Type B pancreatic cell (in vitro differentiated cells): Measurements from ENCODE around the gene TMEM229B. TPM values are rescaled to one million over a fixed set of nuclear protein-coding genes. Genes with fewer than 3 reads are reported as not detected.

Source experiments
- DNase-seq: peaks from one replicate; pipeline ENCODE4 v3.0.0; 2021; ENCODE audit warnings: mixed read lengths; ENCODE audit not compliant: unreplicated experiment; ENCODE audit errors: extremely low spot score
- H3K27ac Mint-ChIP-seq: 2 replicates; pipeline ENCODE4 v1.8.0; 2021; ENCODE audit warnings: mild to moderate bottlenecking, mixed read lengths
- H3K27me3 Mint-ChIP-seq: 2 replicates; pipeline ENCODE4 v1.8.0; 2021; ENCODE audit warnings: mixed read lengths
- H3K36me3 Mint-ChIP-seq: 2 replicates; pipeline ENCODE4 v1.8.0; 2021; ENCODE audit warnings: mixed read lengths
- H3K4me1 Mint-ChIP-seq: one replicate; pipeline ENCODE4 v1.8.0; 2021; ENCODE audit warnings: mixed read lengths; ENCODE audit not compliant: unreplicated experiment
- H3K4me3 Mint-ChIP-seq: 2 replicates; pipeline ENCODE4 v1.8.0; 2021; ENCODE audit warnings: mild to moderate bottlenecking, mixed read lengths
- H3K9me3 Mint-ChIP-seq: 2 replicates; pipeline ENCODE4 v1.8.0; 2021; ENCODE audit warnings: mixed read lengths
- CTCF ChIP-seq: fragments of 200-600 bp; sonication (generic); conservative IDR thresholded peaks from 2 replicates; pipeline ENCODE4 v1.5.0; 2021; ENCODE audit warnings: antibody characterized with exemption, mild to moderate bottlenecking
- total RNA-seq: library from RNA; stranded (reverse); gene quantifications from 2 replicates; pipeline ENCODE4 v1.2.1, GENCODE V29; 2021; ENCODE audit warnings: low replicate concordance

The TMEM229B gene
- total RNA-seq, 1 donor from 2014 or later: 2.1 TPM

GRCh38 chr14:67478800-67479084 lies 9.8 kb downstream of the TMEM229B start:
- Mint-ChIP-seq H3K9me3 (no peaks in the 10 kb centered on the region), H3K4me1 (peaks cover 7% of the 10 kb centered on the region), H3K27me3 (no peaks in the 10 kb centered on the region), H3K36me3 (no peaks in the 10 kb centered on the region), H3K4me3 (no peak overlapping the region), H3K27ac (no peak overlapping the region)
- no peak for TF ChIP-seq CTCF
- no peak for DNase-seq

- no peak overlapping the region for H3K4me3 Mint-ChIP-seq
- no peaks in the 10 kb centered on the region for H3K9me3 Mint-ChIP-seq
- DNase-seq: no peak
- no peak overlapping the region for H3K27ac Mint-ChIP-seq
- no peak for TF ChIP-seq CTCF
- no peaks in the 10 kb centered on the region for H3K27me3 Mint-ChIP-seq
- H3K36me3 Mint-ChIP-seq: no peaks in the 10 kb centered on the region
- peaks cover 7% of the 10 kb centered on the region for H3K4me1 Mint-ChIP-seq
Observed at GRCh38 chr14:67477926-67478799, 10.4 kb downstream of the TMEM229B start.

GRCh38 chr14:67474366-67474765 lies 14.2 kb downstream of the TMEM229B start:
- Mint-ChIP-seq H3K4me1 (no peaks in the 10 kb centered on the region), H3K36me3 (no peaks in the 10 kb centered on the region), H3K9me3 (no peaks in the 10 kb centered on the region), H3K27ac (no peak overlapping the region), H3K27me3 (no peaks in the 10 kb centered on the region), H3K4me3 (no peak overlapping the region)
- no peak for TF ChIP-seq CTCF
- no peak for DNase-seq

- no peaks in the 10 kb centered on the region for H3K9me3 Mint-ChIP-seq
- TF ChIP-seq CTCF: no peak
- H3K4me1 Mint-ChIP-seq: no peaks in the 10 kb centered on the region
- DNase-seq: no peak
- no peaks in the 10 kb centered on the region for H3K27me3 Mint-ChIP-seq
- no peak overlapping the region for H3K27ac Mint-ChIP-seq
- H3K4me3 Mint-ChIP-seq: no peak overlapping the region
- no peaks in the 10 kb centered on the region for H3K36me3 Mint-ChIP-seq
Observed at GRCh38 chr14:67473290-67474082, 15.0 kb downstream of the TMEM229B start.

GRCh38 chr14:67472726-67473125 lies 15.8 kb downstream of the TMEM229B start:
- DNase-seq: no peak
- no peak overlapping the region for H3K27ac Mint-ChIP-seq
- no peaks in the 10 kb centered on the region for H3K4me1 Mint-ChIP-seq
- no peaks in the 10 kb centered on the region for H3K36me3 Mint-ChIP-seq
- no peak overlapping the region for H3K4me3 Mint-ChIP-seq
- H3K9me3 Mint-ChIP-seq: no peaks in the 10 kb centered on the region
- TF ChIP-seq CTCF: no peak
- H3K27me3 Mint-ChIP-seq: no peaks in the 10 kb centered on the region
